Measurements from ENCODE around the gene BTBD18. TPM values are rescaled to one million over a fixed set of nuclear protein-coding genes. Genes with fewer than 3 reads are reported as not detected.

Gene BTBD18
- total RNA-seq, 1 donor from 2014 or later: not detected

DNA sequence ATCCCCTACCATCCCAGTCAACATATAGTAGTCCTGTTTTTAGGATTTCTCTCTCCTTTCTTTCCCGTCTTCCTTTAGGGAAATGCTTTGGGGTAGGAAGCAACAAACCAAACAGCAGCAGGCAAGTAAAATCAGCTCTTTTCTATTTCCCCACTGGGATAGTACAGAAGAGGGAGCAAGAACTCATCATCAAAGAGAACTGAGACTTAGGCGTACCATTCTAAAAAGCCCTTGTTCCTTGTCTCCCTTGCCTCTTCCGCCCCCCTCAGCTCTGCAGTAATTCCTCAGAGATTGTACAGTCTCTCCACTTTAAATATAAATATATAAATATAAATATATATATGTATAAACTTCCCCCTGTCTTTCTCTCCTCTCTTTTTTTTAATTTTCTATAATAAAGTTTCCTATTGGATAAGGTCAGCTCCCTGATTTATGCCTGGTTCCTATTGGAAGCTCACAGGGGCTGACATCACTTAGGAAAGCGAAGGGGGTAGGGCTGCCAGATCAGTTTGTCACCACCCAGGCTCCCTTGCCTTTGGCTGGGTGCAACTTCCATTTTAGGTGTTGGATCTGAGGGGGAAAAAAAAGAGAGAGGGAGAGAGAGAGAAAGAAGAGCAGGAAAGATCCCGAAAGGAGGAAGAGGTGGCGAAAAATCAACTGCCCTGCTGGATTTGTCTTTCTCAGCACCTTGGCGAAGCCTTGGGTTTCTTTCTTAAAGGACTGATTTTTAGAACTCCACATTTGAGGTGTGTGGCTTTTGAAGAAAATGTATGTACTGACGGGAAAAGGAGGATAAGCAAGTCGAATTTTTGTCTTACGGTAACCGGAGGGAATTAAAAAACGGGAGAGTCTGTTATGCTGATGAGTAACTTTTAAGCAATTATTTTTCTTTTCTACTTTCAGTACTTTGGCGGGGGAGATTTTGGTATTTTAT, 9.9 kb upstream of the BTBD18 start, which contains the start of gene CTNND1:
Gene CTNND1 (plus strand): TSS at position 502 of the 934 bp plus-strand sequence. CDS start 29,677 bp downstream, outside the sequence.
- Mint-ChIP-seq H3K4me3 (ENCODE audit: unreplicated experiment) (peak within 1 kb of the TSS; percentile 100), H3K9me3 (ENCODE audit: low read depth) (no peaks in the 10 kb centered on the region), H3K27me3 (ENCODE audit: low read depth) (no peaks in the 10 kb centered on the region), H3K4me1 (ENCODE audit: low read depth) (peaks cover 34% of the 10 kb centered on the region), H3K36me3 (ENCODE audit: low read depth) (no peaks in the 10 kb centered on the region), H3K27ac (ENCODE audit: unreplicated experiment) (peak within 1 kb of the TSS; percentile 100)
- DNase-seq (ENCODE audit: low spot score): no peak
- TF ChIP-seq, protein P1, sequence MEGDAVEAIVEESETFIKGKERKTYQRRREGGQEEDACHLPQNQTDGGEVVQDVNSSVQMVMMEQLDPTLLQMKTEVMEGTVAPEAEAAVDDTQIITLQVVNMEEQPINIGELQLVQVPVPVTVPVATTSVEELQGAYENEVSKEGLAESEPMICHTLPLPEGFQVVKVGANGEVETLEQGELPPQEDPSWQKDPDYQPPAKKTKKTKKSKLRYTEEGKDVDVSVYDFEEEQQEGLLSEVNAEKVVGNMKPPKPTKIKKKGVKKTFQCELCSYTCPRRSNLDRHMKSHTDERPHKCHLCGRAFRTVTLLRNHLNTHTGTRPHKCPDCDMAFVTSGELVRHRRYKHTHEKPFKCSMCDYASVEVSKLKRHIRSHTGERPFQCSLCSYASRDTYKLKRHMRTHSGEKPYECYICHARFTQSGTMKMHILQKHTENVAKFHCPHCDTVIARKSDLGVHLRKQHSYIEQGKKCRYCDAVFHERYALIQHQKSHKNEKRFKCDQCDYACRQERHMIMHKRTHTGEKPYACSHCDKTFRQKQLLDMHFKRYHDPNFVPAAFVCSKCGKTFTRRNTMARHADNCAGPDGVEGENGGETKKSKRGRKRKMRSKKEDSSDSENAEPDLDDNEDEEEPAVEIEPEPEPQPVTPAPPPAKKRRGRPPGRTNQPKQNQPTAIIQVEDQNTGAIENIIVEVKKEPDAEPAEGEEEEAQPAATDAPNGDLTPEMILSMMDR (IDR thresholded peaks at IDR 0.05): peak; percentile 49

- DNase-seq (ENCODE audit: low spot score): no peak
- TF ChIP-seq, protein P1 (IDR thresholded peaks at IDR 0.05): no peak
- Mint-ChIP-seq H3K36me3 (ENCODE audit: low read depth) (no peaks in the 10 kb centered on the region), H3K27me3 (ENCODE audit: low read depth) (no peaks in the 10 kb centered on the region), H3K9me3 (ENCODE audit: low read depth) (no peaks in the 10 kb centered on the region), H3K27ac (ENCODE audit: unreplicated experiment) (no peak overlapping the region), H3K4me1 (ENCODE audit: low read depth) (peaks cover 5% of the 10 kb centered on the region), H3K4me3 (ENCODE audit: unreplicated experiment) (no peak overlapping the region)
These were observed 6.6 kb upstream of the BTBD18 start for GRCh38 chr11:57758174-57758573.

- peaks cover 5% of the 10 kb centered on the region for H3K4me1 Mint-ChIP-seq (ENCODE audit: low read depth)
- no peak overlapping the region for H3K4me3 Mint-ChIP-seq (ENCODE audit: unreplicated experiment)
- H3K9me3 Mint-ChIP-seq (ENCODE audit: low read depth): no peaks in the 10 kb centered on the region
- no peaks in the 10 kb centered on the region for H3K36me3 Mint-ChIP-seq (ENCODE audit: low read depth)
- no peaks in the 10 kb centered on the region for H3K27me3 Mint-ChIP-seq (ENCODE audit: low read depth)
- TF ChIP-seq, protein P1 (IDR thresholded peaks at IDR 0.05): no peak
- H3K27ac Mint-ChIP-seq (ENCODE audit: unreplicated experiment): no peak overlapping the region
- no peak for DNase-seq (ENCODE audit: low spot score)
These were observed 1.3 kb upstream of the BTBD18 start for GRCh38 chr11:57752954-57753353.

DNA sequence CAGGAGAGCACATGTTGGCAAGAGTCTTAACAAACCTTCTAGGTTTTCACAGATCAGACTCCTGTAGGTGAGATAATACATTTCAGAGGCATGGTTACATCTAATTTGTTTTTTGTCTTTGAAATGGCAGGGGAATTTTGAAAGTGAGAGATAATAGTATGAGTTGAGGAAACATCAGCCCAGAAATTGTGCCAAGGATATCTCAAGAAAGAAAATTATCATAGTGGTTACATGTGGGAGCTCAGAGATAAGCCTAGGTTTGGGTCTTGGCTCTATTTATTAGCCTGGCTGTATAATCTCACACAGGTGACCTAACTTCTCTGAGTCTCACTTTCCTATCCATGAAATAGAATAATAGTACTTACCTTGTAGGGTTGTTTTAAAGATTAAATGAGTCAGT, 443 bp downstream of the BTBD18 start:
- Mint-ChIP-seq H3K27me3 (ENCODE audit: low read depth) (no peaks in the 10 kb centered on the region), H3K36me3 (ENCODE audit: low read depth) (no peaks in the 10 kb centered on the region), H3K9me3 (ENCODE audit: low read depth) (no peaks in the 10 kb centered on the region), H3K4me1 (ENCODE audit: low read depth) (peaks cover 5% of the 10 kb centered on the region), H3K4me3 (ENCODE audit: unreplicated experiment) (no peak overlapping the region), H3K27ac (ENCODE audit: unreplicated experiment) (no peak overlapping the region)
- DNase-seq (ENCODE audit: low spot score): no peak
- TF ChIP-seq, protein P1 (IDR thresholded peaks at IDR 0.05): no peak

DNA sequence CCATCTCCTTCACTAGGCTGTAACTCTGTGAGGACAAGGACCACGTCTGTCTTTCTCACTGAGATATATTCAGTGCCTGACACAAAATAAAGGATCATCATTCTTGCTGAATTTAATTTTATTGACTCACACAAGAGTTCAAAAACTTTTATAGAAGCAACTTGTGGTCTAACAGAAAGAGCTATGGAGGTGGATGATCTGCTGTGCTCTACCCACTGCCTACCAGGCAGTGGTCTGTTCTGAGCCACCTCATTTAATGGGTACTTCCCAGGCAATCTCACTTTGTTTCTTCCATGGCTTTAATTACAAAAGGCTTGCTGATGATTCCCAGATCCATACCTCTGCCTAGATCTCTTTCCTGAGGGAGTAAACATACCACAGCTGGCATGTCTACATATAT, 4.7 kb downstream of the BTBD18 start:
- TF ChIP-seq, protein P1 (IDR thresholded peaks at IDR 0.05): no peak
- DNase-seq (ENCODE audit: low spot score): no peak
- H3K9me3 Mint-ChIP-seq (ENCODE audit: low read depth): no peaks in the 10 kb centered on the region
- peaks cover 9% of the 10 kb centered on the region for H3K36me3 Mint-ChIP-seq (ENCODE audit: low read depth)
- peaks cover 12% of the 10 kb centered on the region for H3K4me1 Mint-ChIP-seq (ENCODE audit: low read depth)
- no peak overlapping the region for H3K27ac Mint-ChIP-seq (ENCODE audit: unreplicated experiment)
- H3K27me3 Mint-ChIP-seq (ENCODE audit: low read depth): no peaks in the 10 kb centered on the region
- no peak overlapping the region for H3K4me3 Mint-ChIP-seq (ENCODE audit: unreplicated experiment)
